ENCODE measurements around the gene RGS6.

RGS6 gene

GRCh38 chr14:72528059-72528862 is 596.0 kb downstream of the RGS6 start:
- no peaks in the 10 kb centered on the region for H3K9me2 ChIP-seq (ENCODE audit: low read depth, low read length)
- no peaks in the 10 kb centered on the region for H3K27me3 ChIP-seq (ENCODE audit: insufficient read depth, low read length)
- no peaks in the 10 kb centered on the region for H4K20me1 ChIP-seq (ENCODE audit: insufficient read depth, low read length)
- no peak overlapping the region for H2AFZ ChIP-seq (ENCODE audit: low read length)
- H3K9me3 ChIP-seq (ENCODE audit: low read length): no peaks in the 10 kb centered on the region
- H3F3A ChIP-seq (ENCODE audit: insufficient read depth, low read length): no peaks in the 10 kb centered on the region
- no peaks in the 10 kb centered on the region for H3K79me2 ChIP-seq (ENCODE audit: insufficient read depth, low read length)
- H3K9ac ChIP-seq (ENCODE audit: low read length): no peak overlapping the region
- no peaks in the 10 kb centered on the region for H3K4me1 ChIP-seq (ENCODE audit: insufficient read depth, low read length, severe bottlenecking)
- no peak overlapping the region for H3K27ac ChIP-seq (ENCODE audit: low read depth, low read length, poor library complexity, severe bottlenecking)
- H3K4me2 ChIP-seq (ENCODE audit: low read length): no peak overlapping the region
- no peak overlapping the region for H3K4me3 ChIP-seq (ENCODE audit: low read depth, low read length, poor library complexity, severe bottlenecking)
- no peaks in the 10 kb centered on the region; the same call in 1 of the 2 replicates for H3K36me3 ChIP-seq (ENCODE audit: insufficient read depth, low read length)
- no peak for TF ChIP-seq CTCF (IDR thresholded peaks at IDR 0.05; ENCODE audit: low read length)
- no peak for TF ChIP-seq EZH2 (IDR thresholded peaks at IDR 0.05; ENCODE audit: borderline replicate concordance, low read length)

- H3K4me3 ChIP-seq (ENCODE audit: low read depth, low read length, poor library complexity, severe bottlenecking): no peak overlapping the region
- no peak overlapping the region for H2AFZ ChIP-seq (ENCODE audit: low read length)
These were observed 596.6 kb downstream of the RGS6 start for GRCh38 chr14:72528863-72529175.

GRCh38 chr14:72532686-72533454 is 600.6 kb downstream of the RGS6 start:
- no peak overlapping the region for H3K4me2 ChIP-seq (ENCODE audit: low read length)
- no peaks in the 10 kb centered on the region for H3F3A ChIP-seq (ENCODE audit: insufficient read depth, low read length)
- no peak overlapping the region for H3K9ac ChIP-seq (ENCODE audit: low read length)
- H4K20me1 ChIP-seq (ENCODE audit: insufficient read depth, low read length): no peaks in the 10 kb centered on the region
- H3K9me3 ChIP-seq (ENCODE audit: low read length): no peaks in the 10 kb centered on the region
- H3K4me3 ChIP-seq (ENCODE audit: low read depth, low read length, poor library complexity, severe bottlenecking): no peak overlapping the region
- no peaks in the 10 kb centered on the region; the same call in 1 of the 2 replicates for H3K36me3 ChIP-seq (ENCODE audit: insufficient read depth, low read length)
- H2AFZ ChIP-seq (ENCODE audit: low read length): no peak overlapping the region
- no peak overlapping the region for H3K27ac ChIP-seq (ENCODE audit: low read depth, low read length, poor library complexity, severe bottlenecking)
- peaks cover 3% of the 10 kb centered on the region for H3K4me1 ChIP-seq (ENCODE audit: insufficient read depth, low read length, severe bottlenecking)
- TF ChIP-seq CTCF (IDR thresholded peaks at IDR 0.05; ENCODE audit: low read length): no peak
- no peak for TF ChIP-seq EZH2 (IDR thresholded peaks at IDR 0.05; ENCODE audit: borderline replicate concordance, low read length)
- H3K9me2 ChIP-seq (ENCODE audit: low read depth, low read length): no peaks in the 10 kb centered on the region
- H3K27me3 ChIP-seq (ENCODE audit: insufficient read depth, low read length): no peaks in the 10 kb centered on the region; the same call in 1 of the 2 replicates
- no peaks in the 10 kb centered on the region for H3K79me2 ChIP-seq (ENCODE audit: insufficient read depth, low read length)

More at GRCh38 chr14:72528863-72529175, 596.6 kb downstream of the RGS6 start:
- H3K27me3 ChIP-seq (ENCODE audit: insufficient read depth, low read length): no peaks in the 10 kb centered on the region
- H3K9me3 ChIP-seq (ENCODE audit: low read length): no peaks in the 10 kb centered on the region
- H3K27ac ChIP-seq (ENCODE audit: low read depth, low read length, poor library complexity, severe bottlenecking): no peak overlapping the region
- no peaks in the 10 kb centered on the region for H3K79me2 ChIP-seq (ENCODE audit: insufficient read depth, low read length)
- no peak overlapping the region for H3K9ac ChIP-seq (ENCODE audit: low read length)
- no peak overlapping the region for H3K4me2 ChIP-seq (ENCODE audit: low read length)
- no peaks in the 10 kb centered on the region; the same call in 1 of the 2 replicates for H3K36me3 ChIP-seq (ENCODE audit: insufficient read depth, low read length)
- no peaks in the 10 kb centered on the region for H3K9me2 ChIP-seq (ENCODE audit: low read depth, low read length)
- TF ChIP-seq EZH2 (IDR thresholded peaks at IDR 0.05; ENCODE audit: borderline replicate concordance, low read length) (no peak), CTCF (IDR thresholded peaks at IDR 0.05; ENCODE audit: low read length) (no peak)
- no peaks in the 10 kb centered on the region for H4K20me1 ChIP-seq (ENCODE audit: insufficient read depth, low read length)
- no peaks in the 10 kb centered on the region for H3K4me1 ChIP-seq (ENCODE audit: insufficient read depth, low read length, severe bottlenecking)
- no peaks in the 10 kb centered on the region for H3F3A ChIP-seq (ENCODE audit: insufficient read depth, low read length)

All from OCI-LY1 (cell line).